Measurements from ENCODE around the gene KLC3. TPM values are rescaled to one million over a fixed set of nuclear protein-coding genes. Genes with fewer than 3 reads are reported as not detected.

The KLC3 gene
- total RNA-seq, 1 experiment from 2014 or later: 22.8 TPM

DNA sequence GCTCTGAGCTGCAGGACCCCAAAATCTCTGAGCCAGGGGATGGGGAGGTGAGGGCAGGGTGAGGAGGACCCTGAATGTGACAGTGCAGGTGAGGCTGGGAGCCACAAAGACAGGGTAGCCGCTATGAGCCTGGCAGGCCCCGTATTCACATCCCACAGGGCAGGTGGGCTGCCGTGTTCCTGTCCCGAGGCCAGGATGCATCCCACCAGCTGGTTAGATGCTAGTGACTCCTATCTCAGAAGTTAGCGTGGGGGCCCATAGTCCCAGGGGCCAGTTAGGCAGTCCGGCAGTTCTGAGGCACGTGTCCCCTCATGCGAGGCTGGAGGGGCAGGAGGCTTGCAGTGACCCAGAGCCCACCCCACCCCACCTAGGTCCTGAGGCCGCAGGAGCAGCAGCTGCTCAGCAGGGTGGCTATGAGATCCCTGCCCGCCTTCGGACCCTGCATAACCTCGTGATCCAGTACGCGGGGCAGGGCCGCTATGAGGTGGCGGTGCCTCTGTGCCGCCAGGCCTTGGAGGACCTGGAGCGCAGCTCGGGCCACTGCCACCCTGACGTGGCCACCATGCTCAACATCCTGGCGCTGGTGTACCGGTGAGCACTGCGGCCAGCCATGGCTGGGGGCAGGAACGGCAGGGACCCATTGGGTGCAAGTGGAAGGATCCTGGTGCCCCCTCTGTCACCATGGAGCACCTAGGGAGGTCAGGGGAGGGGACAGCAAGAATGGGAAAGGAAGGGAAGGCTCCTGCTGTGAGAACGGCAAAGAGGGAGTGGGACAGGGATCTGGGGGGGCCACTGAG is 7.2 kb downstream of the KLC3 start:
- H3K27me3 ChIP-seq (ENCODE audit: insufficient read depth, low read length): no peaks in the 10 kb centered on the region
- CTCF ChIA-PET: no interaction called here

DNA sequence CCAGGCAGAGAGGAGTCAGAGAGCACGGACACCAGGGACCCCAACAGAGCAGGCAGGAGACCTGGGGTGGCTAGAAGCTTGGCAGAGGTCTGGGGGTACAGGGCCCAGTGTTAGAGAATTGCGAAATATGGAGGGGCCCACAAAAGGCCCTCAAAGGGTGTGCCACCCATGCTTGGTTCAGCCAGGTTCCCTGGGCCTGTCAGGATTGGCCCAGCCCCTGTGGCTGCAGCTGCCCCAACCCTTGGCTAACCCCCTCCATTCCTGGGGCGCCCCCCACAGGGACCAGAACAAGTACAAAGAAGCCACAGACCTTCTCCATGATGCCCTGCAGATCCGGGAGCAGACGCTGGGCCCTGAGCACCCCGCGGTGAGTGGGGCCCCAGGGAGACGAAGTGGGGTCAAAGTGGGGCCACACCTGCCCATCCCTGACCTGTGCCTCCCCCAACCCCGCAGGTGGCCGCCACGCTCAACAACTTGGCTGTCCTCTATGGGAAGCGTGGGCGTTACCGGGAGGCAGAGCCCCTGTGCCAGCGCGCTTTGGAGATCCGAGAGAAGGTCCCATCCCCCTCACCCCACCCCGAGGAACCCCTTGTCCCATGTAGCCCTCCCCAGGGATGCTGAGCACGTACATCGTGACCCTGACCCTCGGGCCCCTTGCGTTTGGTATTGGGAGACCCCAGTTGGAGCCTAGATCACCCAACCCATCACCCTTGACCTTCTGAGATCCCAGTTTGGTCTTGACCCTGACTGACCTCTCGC is 8.0 kb downstream of the KLC3 start:
- ATAC-seq: no peak
- Histone ChIP-seq H3K4me2 (ENCODE audit: low read length) (no peak overlapping the region), H3K9me3 (ENCODE audit: control insufficient read depth in 1 of 2, insufficient read depth in 1 of 2, low read depth in 1 of 2, low read length in 2 of 2) (no peaks in the 10 kb centered on the region), H3K9ac (ENCODE audit: low read length) (no peak overlapping the region), H3K27me3 (ENCODE audit: insufficient read depth, low read length) (no peaks in the 10 kb centered on the region), H3K9me2 (ENCODE audit: insufficient read depth) (no peaks in the 10 kb centered on the region), H4K20me1 (ENCODE audit: insufficient read depth) (no peaks in the 10 kb centered on the region), H2AFZ (ENCODE audit: low read depth, low read length, poor library complexity, severe bottlenecking) (no peak overlapping the region), H3K4me1 (ENCODE audit: control insufficient read depth in 1 of 2, insufficient read depth in 2 of 2, low read length in 2 of 2) (peaks cover 11 to 15% of the 10 kb centered on the region in 2 experiments; a peak in 3 of 4 replicates), H3K4me3 (replicated peaks in 1 of 2; ENCODE audit: low read depth in 1 of 2, low read length in 2 of 2) (no peak overlapping the region), H3K27ac (ENCODE audit: low read depth, low read length) (no peak overlapping the region; the same call in 1 of the 2 replicates), H3K36me3 (ENCODE audit: control insufficient read depth in 1 of 2, insufficient read depth in 2 of 2, low read length in 2 of 2) (peaks cover 12 to 15% of the 10 kb centered on the region in 2 experiments; a peak in 3 of 4 replicates), H3K79me2 (ENCODE audit: insufficient read depth, low read length) (0 out of 2 replicates have a peak, but pooled peaks cover 3% of the 10 kb centered on the region)
- ChIA-PET CTCF (no interaction called here), POLR2A (no interaction called here), RAD21 (ENCODE audit: low non-redundant PET in 1 of 2, low total read pairs in 2 of 2, uncharacterized antibody in 2 of 2, unreplicated experiment in 2 of 2) (no interaction called here)
- intact Hi-C loops (cut with micrococcal nuclease): no loop called here
- DNase-seq (ENCODE audit: low read depth, low spot score): no peak
- BruUV-seq (replicated peaks): no TSS peak
- TF ChIP-seq EZH2 (IDR thresholded peaks at IDR 0.05) (no peak), POLR2AphosphoS5 (IDR thresholded peaks at IDR 0.05; ENCODE audit: low read depth, low read length) (0 out of 2 replicates have a peak, but pooled peaks have one; percentile 20)

More for the DNA sequence above, 7.2 kb downstream of the KLC3 start:
- Histone ChIP-seq H3K9me2 (ENCODE audit: insufficient read depth) (no peaks in the 10 kb centered on the region), H3K79me2 (ENCODE audit: insufficient read depth, low read length) (0 out of 2 replicates have a peak, but pooled peaks cover 3% of the 10 kb centered on the region), H2AFZ (ENCODE audit: low read depth, low read length, poor library complexity, severe bottlenecking) (no peak overlapping the region), H3K4me1 (ENCODE audit: control insufficient read depth in 1 of 2, insufficient read depth in 2 of 2, low read length in 2 of 2) (peaks cover 11 to 15% of the 10 kb centered on the region in 2 experiments; a peak in 3 of 4 replicates), H3K4me3 (replicated peaks in 1 of 2; ENCODE audit: low read depth in 1 of 2, low read length in 2 of 2) (no peak overlapping the region), H3K4me2 (ENCODE audit: low read length) (no peak overlapping the region), H3K27ac (ENCODE audit: low read depth, low read length) (no peak overlapping the region; the same call in 1 of the 2 replicates), H3K36me3 (ENCODE audit: control insufficient read depth in 1 of 2, insufficient read depth in 2 of 2, low read length in 2 of 2) (peaks cover 10 to 12% of the 10 kb centered on the region in 2 experiments; a peak in 3 of 4 replicates), H3K9ac (ENCODE audit: low read length) (no peak overlapping the region), H4K20me1 (ENCODE audit: insufficient read depth) (no peaks in the 10 kb centered on the region), H3K9me3 (ENCODE audit: control insufficient read depth in 1 of 2, insufficient read depth in 1 of 2, low read depth in 1 of 2, low read length in 2 of 2) (no peaks in the 10 kb centered on the region)
- DNase-seq (ENCODE audit: low read depth, low spot score) (no peak), ATAC-seq (no peak)
- intact Hi-C loops (cut with micrococcal nuclease): no loop called here
- POLR2A ChIA-PET: no interaction called here
- no peak for TF ChIP-seq FOSL1 (IDR thresholded peaks at IDR 0.05; ENCODE audit: low read depth)
- no peak for TF ChIP-seq JUND (IDR thresholded peaks at IDR 0.05)
- TF ChIP-seq SRF (IDR thresholded peaks at IDR 0.05; ENCODE audit: low read depth): no peak
- no peak for TF ChIP-seq YY1 (IDR thresholded peaks at IDR 0.05; ENCODE audit: extremely low read depth, insufficient replicate concordance, low read depth, low read length)
- no peak for TF ChIP-seq RAD21 (IDR thresholded peaks at IDR 0.05; ENCODE audit: low read depth)
- no peak for TF ChIP-seq SIN3A (IDR thresholded peaks at IDR 0.05; ENCODE audit: low read depth)
- no peak for TF ChIP-seq ZNF274 (IDR thresholded peaks at IDR 0.05; ENCODE audit: low read depth, low read length)
- no TSS peak for BruUV-seq (replicated peaks)
- RAD21 ChIA-PET (ENCODE audit: low non-redundant PET in 1 of 2, low total read pairs in 2 of 2, uncharacterized antibody in 2 of 2, unreplicated experiment in 2 of 2): no interaction called here

All from HCT116 (cell line).